Immature natural killer cell (primary cell): ENCODE results near the gene ARIH1. TPM values are rescaled to one million over a fixed set of nuclear protein-coding genes. Genes with fewer than 3 reads are reported as not detected.
"Not testable (repeated sequence)": the region's sequence is repeated elsewhere in the genome, so short reads cannot be mapped to it uniquely, and the experiment has no call there.

Source experiments
- DNase-seq, 3 donors: peaks; one replicate each; pipeline ENCODE4 v3.0.0; 2022; ENCODE audit warnings: mixed read lengths in 1 of 3
- H3K27ac Mint-ChIP-seq, 6 donors: one replicate each; pipeline ENCODE4 v1.8.0; 2020; ENCODE audit warnings: mixed read lengths in 6 of 6, mild to moderate bottlenecking in 5 of 6, inconsistent platforms in 4 of 6, moderate library complexity in 3 of 6
- H3K27me3 Mint-ChIP-seq, 3 donors: one replicate each; pipeline ENCODE4 v1.8.0; 2020 to 2021; ENCODE audit warnings: low read depth in 3 of 3, mild to moderate bottlenecking in 3 of 3, mixed read lengths in 3 of 3, moderate library complexity in 3 of 3, inconsistent platforms in 1 of 3
- H3K36me3 Mint-ChIP-seq, 3 donors: one replicate each; pipeline ENCODE4 v1.8.0; 2020; ENCODE audit warnings: mixed read lengths in 3 of 3, inconsistent platforms in 2 of 3, mild to moderate bottlenecking in 2 of 3
- H3K4me1 Mint-ChIP-seq, 2 donors: one replicate each; pipeline ENCODE4 v1.8.0; 2020; ENCODE audit warnings: inconsistent platforms in 2 of 2, mild to moderate bottlenecking in 2 of 2, mixed read lengths in 2 of 2, moderate library complexity in 1 of 2
- H3K4me3 Mint-ChIP-seq, 5 donors: one replicate each; pipeline ENCODE4 v1.8.0; 2020; ENCODE audit warnings: mild to moderate bottlenecking in 5 of 5, mixed read lengths in 5 of 5, inconsistent platforms in 3 of 5, moderate library complexity in 3 of 5
- H3K9me3 Mint-ChIP-seq, 6 donors: one replicate each; pipeline ENCODE4 v1.8.0; 2020; ENCODE audit warnings: mild to moderate bottlenecking in 6 of 6, mixed read lengths in 6 of 6, inconsistent platforms in 4 of 6, moderate library complexity in 3 of 6
- polyA plus RNA-seq, 3 donors: library from polyadenylated mRNA; unstranded; fragments of 300-500 nt; fragmentation: Illumina TruSeq; gene quantifications; one replicate each; pipeline ENCODE4 v1.2.3, GENCODE V29; 2021

The ARIH1 gene
- polyA plus RNA-seq, 3 donors from 2014 or later: 5.8 to 24.3 (median 8.0) TPM

- not testable (repeated sequence) for H3K4me3 Mint-ChIP-seq, DNase-seq, H3K9me3 Mint-ChIP-seq, H3K4me1 Mint-ChIP-seq, H3K27ac Mint-ChIP-seq, H3K27me3 Mint-ChIP-seq
- H3K36me3 Mint-ChIP-seq: peaks cover 0 to 12% (median 12%) of the 10 kb centered on the region in 3 donors
Measured at GRCh38 chr15:72608084-72608483, 134.0 kb downstream of the ARIH1 start.

- no peak overlapping the region for H3K4me3 Mint-ChIP-seq
- DNase-seq: no peak
Measured at GRCh38 chr15:72609862-72610261, 135.7 kb downstream of the ARIH1 start.

GRCh38 chr15:72612324-72612723, 138.2 kb downstream of the ARIH1 start:
- H3K36me3 Mint-ChIP-seq, H3K27me3 Mint-ChIP-seq, H3K9me3 Mint-ChIP-seq, H3K4me3 Mint-ChIP-seq, H3K4me1 Mint-ChIP-seq, DNase-seq, H3K27ac Mint-ChIP-seq: not testable (repeated sequence)

More at GRCh38 chr15:72609862-72610261, 135.7 kb downstream of the ARIH1 start:
- no peaks in the 10 kb centered on the region for H3K4me1 Mint-ChIP-seq
- peaks cover 0 to 4% (median 0%) of the 10 kb centered on the region in 3 donors for H3K27me3 Mint-ChIP-seq
- H3K9me3 Mint-ChIP-seq: no peaks in the 10 kb centered on the region
- H3K27ac Mint-ChIP-seq: no peak overlapping the region
- H3K36me3 Mint-ChIP-seq: peaks cover 0 to 13% (median 12%) of the 10 kb centered on the region in 3 donors

- H3K9me3 Mint-ChIP-seq: no peaks in the 10 kb centered on the region
- peaks cover 0 to 4% (median 0%) of the 10 kb centered on the region in 3 donors for H3K27me3 Mint-ChIP-seq
- H3K4me1 Mint-ChIP-seq: no peaks in the 10 kb centered on the region
- DNase-seq: no peak
- H3K4me3 Mint-ChIP-seq: no peak overlapping the region
- H3K27ac Mint-ChIP-seq: no peak overlapping the region
- H3K36me3 Mint-ChIP-seq: peaks cover 0 to 3% (median 0%) of the 10 kb centered on the region in 3 donors
Measured at GRCh38 chr15:72614810-72615532, 140.8 kb downstream of the ARIH1 start.

- not testable (repeated sequence) for H3K4me1 Mint-ChIP-seq, H3K27ac Mint-ChIP-seq, H3K9me3 Mint-ChIP-seq, DNase-seq, H3K27me3 Mint-ChIP-seq, H3K36me3 Mint-ChIP-seq, H3K4me3 Mint-ChIP-seq
Measured at GRCh38 chr15:72615533-72616233, 141.6 kb downstream of the ARIH1 start.

- Mint-ChIP-seq H3K27ac (no peak overlapping the region), H3K9me3 (no peaks in the 10 kb centered on the region), H3K36me3 (peaks cover 0 to 3% (median 0%) of the 10 kb centered on the region in 3 donors), H3K4me3 (no peak overlapping the region), H3K27me3 (peaks cover 0 to 1% (median 0%) of the 10 kb centered on the region in 3 donors), H3K4me1 (no peaks in the 10 kb centered on the region)
- no peak for DNase-seq
Measured at GRCh38 chr15:72616491-72617210, 142.5 kb downstream of the ARIH1 start.

- H3K36me3 Mint-ChIP-seq, DNase-seq, H3K27ac Mint-ChIP-seq, H3K4me3 Mint-ChIP-seq, H3K9me3 Mint-ChIP-seq, H3K27me3 Mint-ChIP-seq, H3K4me1 Mint-ChIP-seq: not testable (repeated sequence)
Measured at GRCh38 chr15:72623854-72624253, 149.7 kb downstream of the ARIH1 start.

- not testable (repeated sequence) for H3K27me3 Mint-ChIP-seq, H3K4me3 Mint-ChIP-seq, H3K4me1 Mint-ChIP-seq, H3K36me3 Mint-ChIP-seq, DNase-seq, H3K9me3 Mint-ChIP-seq, H3K27ac Mint-ChIP-seq
Measured at GRCh38 chr15:72626153-72626552, 152.0 kb downstream of the ARIH1 start.

GRCh38 chr15:72628249-72629067, 154.3 kb downstream of the ARIH1 start:
- not testable (repeated sequence) for DNase-seq, H3K4me1 Mint-ChIP-seq, H3K27me3 Mint-ChIP-seq, H3K36me3 Mint-ChIP-seq, H3K9me3 Mint-ChIP-seq, H3K27ac Mint-ChIP-seq, H3K4me3 Mint-ChIP-seq

GRCh38 chr15:72629068-72629570, 155.0 kb downstream of the ARIH1 start:
- not testable (repeated sequence) for H3K27ac Mint-ChIP-seq, H3K4me1 Mint-ChIP-seq, H3K27me3 Mint-ChIP-seq, DNase-seq, H3K36me3 Mint-ChIP-seq, H3K4me3 Mint-ChIP-seq, H3K9me3 Mint-ChIP-seq

GRCh38 chr15:72636519-72637282, 162.6 kb downstream of the ARIH1 start:
- H3K27me3 Mint-ChIP-seq, H3K4me1 Mint-ChIP-seq, H3K36me3 Mint-ChIP-seq, H3K9me3 Mint-ChIP-seq, H3K27ac Mint-ChIP-seq: not testable (repeated sequence)
- peak overlapping the region in 3 of 5 donors; percentile 29 to 58 (median 56) for H3K4me3 Mint-ChIP-seq
- DNase-seq: peak; percentile 44 to 74 (median 69)

- H3K36me3 Mint-ChIP-seq, DNase-seq, H3K27ac Mint-ChIP-seq, H3K4me3 Mint-ChIP-seq, H3K27me3 Mint-ChIP-seq, H3K9me3 Mint-ChIP-seq, H3K4me1 Mint-ChIP-seq: not testable (repeated sequence)
Measured at GRCh38 chr15:72639759-72640483, 165.8 kb downstream of the ARIH1 start.
